ENCODE measurements around the gene PFDN5. TPM values are rescaled to one million over a fixed set of nuclear protein-coding genes. Genes with fewer than 3 reads are reported as not detected.

PFDN5 gene
- total RNA-seq = 100 to 1,000 TPM; 305 to 445 TPM

- H3K4me1 ChIP-seq (ENCODE audit: control insufficient read depth in 1 of 2, low read depth in 2 of 2) = peaks cover 22 to 47% of the 10 kb centered on the region in 2 donors
- H3K36me3 ChIP-seq = no peaks in the 10 kb centered on the region
- TF ChIP-seq, protein P1, sequence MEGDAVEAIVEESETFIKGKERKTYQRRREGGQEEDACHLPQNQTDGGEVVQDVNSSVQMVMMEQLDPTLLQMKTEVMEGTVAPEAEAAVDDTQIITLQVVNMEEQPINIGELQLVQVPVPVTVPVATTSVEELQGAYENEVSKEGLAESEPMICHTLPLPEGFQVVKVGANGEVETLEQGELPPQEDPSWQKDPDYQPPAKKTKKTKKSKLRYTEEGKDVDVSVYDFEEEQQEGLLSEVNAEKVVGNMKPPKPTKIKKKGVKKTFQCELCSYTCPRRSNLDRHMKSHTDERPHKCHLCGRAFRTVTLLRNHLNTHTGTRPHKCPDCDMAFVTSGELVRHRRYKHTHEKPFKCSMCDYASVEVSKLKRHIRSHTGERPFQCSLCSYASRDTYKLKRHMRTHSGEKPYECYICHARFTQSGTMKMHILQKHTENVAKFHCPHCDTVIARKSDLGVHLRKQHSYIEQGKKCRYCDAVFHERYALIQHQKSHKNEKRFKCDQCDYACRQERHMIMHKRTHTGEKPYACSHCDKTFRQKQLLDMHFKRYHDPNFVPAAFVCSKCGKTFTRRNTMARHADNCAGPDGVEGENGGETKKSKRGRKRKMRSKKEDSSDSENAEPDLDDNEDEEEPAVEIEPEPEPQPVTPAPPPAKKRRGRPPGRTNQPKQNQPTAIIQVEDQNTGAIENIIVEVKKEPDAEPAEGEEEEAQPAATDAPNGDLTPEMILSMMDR (IDR thresholded peaks at IDR 0.05) = peak; percentile 30
- ATAC-seq (ENCODE audit: insufficient number of reproducible peaks, low FRiP score, low read depth) = peak; percentile 71
- DNase-seq (ENCODE audit: low spot score) = peak; percentile 51
- peak within 1 kb of the TSS; percentile 70 to 85 for H3K27ac ChIP-seq
- no peaks in the 10 kb centered on the region for H3K27me3 ChIP-seq (replicated peaks; ENCODE audit: insufficient read depth)
- peak within 1 kb of the TSS; percentile 77 for H3K4me3 ChIP-seq
- no peaks in the 10 kb centered on the region for H3K9me3 ChIP-seq
Measured at GRCh38 chr12:53295070-53295890, at the start of gene PFDN5. PFDN5 (plus strand) TSS chr12:53295542; CDS start chr12:53295568, 26 bp downstream.

DNA sequence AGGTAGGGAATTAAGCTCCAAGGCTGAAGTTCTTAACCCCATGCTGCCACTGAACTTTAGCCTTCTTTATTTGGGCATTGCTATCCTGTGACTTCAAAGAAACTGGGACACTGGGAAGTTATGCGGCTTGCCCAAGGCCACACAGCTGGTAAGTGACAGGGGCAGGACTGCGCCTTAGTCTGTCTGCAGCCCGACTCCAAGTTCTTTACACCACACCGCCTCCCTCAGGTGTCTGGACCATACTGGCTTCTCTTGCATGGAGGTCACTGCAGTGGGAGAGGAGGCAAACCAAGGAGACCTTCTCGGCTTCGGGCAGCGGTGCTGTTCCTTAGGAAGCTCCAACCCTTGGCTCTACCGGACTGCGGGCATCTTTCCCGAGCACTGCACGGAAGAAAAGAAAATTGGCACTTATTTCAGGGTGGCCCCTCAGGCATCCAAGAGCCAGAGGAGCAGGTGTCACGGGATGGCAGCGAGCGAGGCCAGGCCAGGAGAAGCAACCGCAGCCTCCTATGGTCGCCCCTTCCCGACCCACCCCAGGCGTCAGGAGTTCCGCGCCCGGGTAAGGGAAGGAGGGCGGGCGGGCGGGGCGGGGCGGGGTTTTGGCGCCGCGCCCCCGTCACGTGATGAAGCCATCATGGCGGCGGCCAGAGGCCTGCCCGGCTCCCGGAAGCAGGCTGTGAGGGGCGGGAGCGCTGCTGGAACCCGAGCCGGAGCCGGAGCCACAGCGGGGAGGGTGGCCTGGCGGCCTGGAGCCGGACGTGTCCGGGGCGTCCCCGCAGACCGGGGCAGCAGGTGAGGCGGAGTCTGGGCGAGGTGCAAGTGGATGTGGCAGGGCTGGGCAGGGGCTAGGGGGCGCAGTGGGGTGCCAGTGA, 43.6 kb upstream of the PFDN5 start:
- H3K4me1 ChIP-seq (ENCODE audit: control insufficient read depth in 1 of 2, low read depth in 2 of 2) = peaks cover 11 to 22% of the 10 kb centered on the region in 2 donors
- H3K27ac ChIP-seq = peak overlapping the region; percentile 85 to 92
- no peaks in the 10 kb centered on the region for H3K27me3 ChIP-seq (replicated peaks; ENCODE audit: insufficient read depth)
- peaks cover 11% of the 10 kb centered on the region for H3K36me3 ChIP-seq
- ATAC-seq (ENCODE audit: insufficient number of reproducible peaks, low FRiP score, low read depth) = peak; percentile 65
- TF ChIP-seq, protein P1 (IDR thresholded peaks at IDR 0.05) = no peak
- DNase-seq (ENCODE audit: low spot score) = peak; percentile 46
- H3K4me3 ChIP-seq = peak overlapping the region; percentile 96
- H3K9me3 ChIP-seq = no peaks in the 10 kb centered on the region

- no peaks in the 10 kb centered on the region for H3K9me3 ChIP-seq
- H3K4me1 ChIP-seq (ENCODE audit: control insufficient read depth in 1 of 2, low read depth in 2 of 2) = peaks cover 11 to 22% of the 10 kb centered on the region in 2 donors
- peaks cover 11% of the 10 kb centered on the region for H3K36me3 ChIP-seq
- no peaks in the 10 kb centered on the region for H3K27me3 ChIP-seq (replicated peaks; ENCODE audit: insufficient read depth)
- DNase-seq (ENCODE audit: low spot score) (no peak), ATAC-seq (ENCODE audit: insufficient number of reproducible peaks, low FRiP score, low read depth) (no peak)
- peak overlapping the region; percentile 96 for H3K4me3 ChIP-seq
- peak overlapping the region; percentile 83 to 85 for H3K27ac ChIP-seq
- TF ChIP-seq, protein P1 (IDR thresholded peaks at IDR 0.05) = no peak
Measured at GRCh38 chr12:53252349-53252916, 42.9 kb upstream of the PFDN5 start.

DNA sequence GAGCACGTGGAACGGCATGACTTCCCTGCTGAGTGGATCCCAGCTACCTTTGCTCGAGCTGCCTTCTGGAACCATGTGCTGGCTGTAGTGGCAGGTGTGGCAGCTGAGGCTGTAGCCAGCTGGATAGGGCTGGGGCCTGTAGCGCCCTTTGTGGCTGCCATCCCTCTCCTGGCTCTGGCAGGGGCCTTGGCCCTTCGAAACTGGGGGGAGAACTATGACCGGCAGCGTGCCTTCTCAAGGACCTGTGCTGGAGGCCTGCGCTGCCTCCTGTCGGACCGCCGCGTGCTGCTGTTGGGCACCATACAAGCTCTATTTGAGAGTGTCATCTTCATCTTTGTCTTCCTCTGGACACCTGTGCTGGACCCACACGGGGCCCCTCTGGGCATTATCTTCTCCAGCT, 42.0 kb upstream of the PFDN5 start:
- peak overlapping the region; percentile 96 for H3K4me3 ChIP-seq
- TF ChIP-seq, protein P1 (IDR thresholded peaks at IDR 0.05) = no peak
- DNase-seq (ENCODE audit: low spot score) (no peak), ATAC-seq (ENCODE audit: insufficient number of reproducible peaks, low FRiP score, low read depth) (no peak)
- H3K9me3 ChIP-seq = no peaks in the 10 kb centered on the region
- no peaks in the 10 kb centered on the region for H3K27me3 ChIP-seq (replicated peaks; ENCODE audit: insufficient read depth)
- peaks cover 11 to 22% of the 10 kb centered on the region in 2 donors for H3K4me1 ChIP-seq (ENCODE audit: control insufficient read depth in 1 of 2, low read depth in 2 of 2)
- H3K36me3 ChIP-seq = peaks cover 11% of the 10 kb centered on the region
- peak overlapping the region in 1 of 2 donors; percentile 83 for H3K27ac ChIP-seq

Measured in thoracic aorta (tissue), 2 donors.